ENCODE data around the gene ASTN2.

ASTN2 gene

GRCh38 chr9:117413346-117414219 lies 1.3 kb downstream of the ASTN2 start:
- Histone ChIP-seq H3K4me3 (ENCODE audit: low read depth, low read length) (peak overlapping the region; percentile 93), H3K9me3 (ENCODE audit: severe bottlenecking) (no peaks in the 10 kb centered on the region), H3K27me3 (ENCODE audit: insufficient read depth, low read depth, severe bottlenecking) (no peaks in the 10 kb centered on the region), H3K36me3 (peaks cover 26% of the 10 kb centered on the region), H3K27ac (peak overlapping the region; percentile 63)
- DNase-seq, result peak; percentile 83
- TF ChIP-seq CTCF (IDR thresholded peaks at IDR 0.05; ENCODE audit: low read depth, low read length), result peak; percentile 36

- no peak for TF ChIP-seq CTCF (IDR thresholded peaks at IDR 0.05; ENCODE audit: low read depth, low read length)
- H3K27ac ChIP-seq, result peak overlapping the region; percentile 63
- no peak for DNase-seq
- peaks cover 26% of the 10 kb centered on the region for H3K36me3 ChIP-seq
- H3K9me3 ChIP-seq (ENCODE audit: severe bottlenecking), result no peaks in the 10 kb centered on the region
- H3K27me3 ChIP-seq (ENCODE audit: insufficient read depth, low read depth, severe bottlenecking), result no peaks in the 10 kb centered on the region
- peak overlapping the region; percentile 93 for H3K4me3 ChIP-seq (ENCODE audit: low read depth, low read length)
Measured at GRCh38 chr9:117412841-117413240, 2.0 kb downstream of the ASTN2 start.

- DNase-seq, result peak; percentile 82
- Histone ChIP-seq H3K9me3 (ENCODE audit: severe bottlenecking) (no peaks in the 10 kb centered on the region), H3K4me3 (ENCODE audit: low read depth, low read length) (peak overlapping the region; percentile 93), H3K36me3 (peaks cover 26% of the 10 kb centered on the region), H3K27ac (peak overlapping the region; percentile 43), H3K27me3 (ENCODE audit: insufficient read depth, low read depth, severe bottlenecking) (no peaks in the 10 kb centered on the region)
- TF ChIP-seq CTCF (IDR thresholded peaks at IDR 0.05; ENCODE audit: low read depth, low read length), result 0 out of 2 replicates have a peak, but pooled peaks have one; percentile 5
Measured at GRCh38 chr9:117412006-117412715, 2.7 kb downstream of the ASTN2 start.

GRCh38 chr9:117411547-117411946 lies 3.3 kb downstream of the ASTN2 start:
- Histone ChIP-seq H3K27me3 (ENCODE audit: insufficient read depth, low read depth, severe bottlenecking) (no peaks in the 10 kb centered on the region), H3K27ac (no peak overlapping the region), H3K4me3 (ENCODE audit: low read depth, low read length) (no peak overlapping the region), H3K36me3 (peaks cover 26% of the 10 kb centered on the region), H3K9me3 (ENCODE audit: severe bottlenecking) (no peaks in the 10 kb centered on the region)
- peak; percentile 97 for TF ChIP-seq CTCF (IDR thresholded peaks at IDR 0.05; ENCODE audit: low read depth, low read length)
- DNase-seq, result peak; percentile 86

GRCh38 chr9:117409321-117409720 lies 5.5 kb downstream of the ASTN2 start:
- Histone ChIP-seq H3K4me3 (ENCODE audit: low read depth, low read length) (no peak overlapping the region), H3K27ac (no peak overlapping the region), H3K36me3 (peaks cover 32% of the 10 kb centered on the region), H3K9me3 (ENCODE audit: severe bottlenecking) (no peaks in the 10 kb centered on the region), H3K27me3 (ENCODE audit: insufficient read depth, low read depth, severe bottlenecking) (no peaks in the 10 kb centered on the region)
- no peak for TF ChIP-seq CTCF (IDR thresholded peaks at IDR 0.05; ENCODE audit: low read depth, low read length)
- no peak for DNase-seq
